ENCODE data around the gene LCP2.
"Not testable (repeated sequence)": the region's sequence is repeated elsewhere in the genome, so short reads cannot be mapped to it uniquely, and the experiment has no call there.

LCP2 gene

GRCh38 chr5:170247363-170247762, 50.2 kb downstream of the LCP2 start:
- DNase-seq, result no peak

GRCh38 chr5:170246126-170246870, 51.3 kb downstream of the LCP2 start:
- no peak for DNase-seq

- DNase-seq, result not testable (repeated sequence)
Measured at GRCh38 chr5:170245436-170245835, 52.1 kb downstream of the LCP2 start.

GRCh38 chr5:170238456-170239196, 59.0 kb downstream of the LCP2 start:
- DNase-seq, result no peak

- no peak for DNase-seq
Measured at GRCh38 chr5:170235876-170236864, 61.4 kb downstream of the LCP2 start.

- DNase-seq, result no peak
Measured at GRCh38 chr5:170233358-170233892, 64.2 kb downstream of the LCP2 start.

GRCh38 chr5:170232786-170233185, 64.8 kb downstream of the LCP2 start, which contains the start of gene C5orf58:
C5orf58 (plus strand) TSS chr5:170232985; CDS start chr5:170234977, 1,992 bp downstream.
- DNase-seq, result no peak

GRCh38 chr5:170228762-170229435, 68.7 kb downstream of the LCP2 start:
- DNase-seq, result no peak

GRCh38 chr5:170226661-170227060, 70.9 kb downstream of the LCP2 start:
- no peak for DNase-seq

- no peak for DNase-seq
Measured at GRCh38 chr5:170226129-170226615, 71.4 kb downstream of the LCP2 start.

GRCh38 chr5:170225326-170226128, 72.0 kb downstream of the LCP2 start:
- DNase-seq, result peak; percentile 79

- DNase-seq, result no peak
Measured at GRCh38 chr5:170223906-170224305, 73.7 kb downstream of the LCP2 start.

- DNase-seq, result no peak
Measured at GRCh38 chr5:170223360-170223759, 74.2 kb downstream of the LCP2 start.

GRCh38 chr5:170221327-170221741, 76.2 kb downstream of the LCP2 start:
- no peak for DNase-seq

- no peak for DNase-seq
Measured at GRCh38 chr5:170220191-170220590, 77.4 kb downstream of the LCP2 start.

- no peak for DNase-seq
Measured at GRCh38 chr5:170219615-170220014, 78.0 kb downstream of the LCP2 start.

- DNase-seq, result no peak
Measured at GRCh38 chr5:170218726-170219125, 78.9 kb downstream of the LCP2 start.

GRCh38 chr5:170217831-170218230, 79.7 kb downstream of the LCP2 start:
- no peak for DNase-seq

- no peak for DNase-seq
Measured at GRCh38 chr5:170216257-170216864, 81.2 kb downstream of the LCP2 start.

GRCh38 chr5:170211575-170212334, 85.8 kb downstream of the LCP2 start:
- no peak for DNase-seq
